Neural cell (in vitro differentiated cells): ENCODE data around the gene IL3.

ENCODE experiments used
- EZH2 ChIP-seq: fragments of 200-600, 300-800 bp; shearing (Covaris generic), sonication (generic); IDR thresholded peaks from 2 replicates; pipeline ENCODE4 v1.6.1; 2014; ENCODE audit warnings: antibody characterized with exemption, low read length, borderline replicate concordance, mild to moderate bottlenecking; ENCODE audit not compliant: insufficient read depth, poor library complexity, severe bottlenecking
- MXI1 ChIP-seq: fragments of 450-650 bp; conservative IDR thresholded peaks from 2 replicates; pipeline ENCODE4 v1.6.1; 2014; ENCODE audit warnings: antibody characterized with exemption, mild to moderate bottlenecking; ENCODE audit not compliant: poor library complexity, severe bottlenecking
- POLR2AphosphoS5 ChIP-seq: IDR thresholded peaks from 2 replicates; pipeline ENCODE4 v1.6.1; 2012
- TF ChIP-seq, protein P1 (sequence below): fragments of 450-650 bp; IDR thresholded peaks from 2 replicates; pipeline ENCODE4 v1.5.1; 2014; ENCODE audit warnings: antibody characterized with exemption, mild to moderate bottlenecking, moderate library complexity; ENCODE audit not compliant: poor library complexity, severe bottlenecking

- TF ChIP-seq MXI1 (no peak), EZH2 (no peak), POLR2AphosphoS5 (no peak)
- TF ChIP-seq, protein P1, sequence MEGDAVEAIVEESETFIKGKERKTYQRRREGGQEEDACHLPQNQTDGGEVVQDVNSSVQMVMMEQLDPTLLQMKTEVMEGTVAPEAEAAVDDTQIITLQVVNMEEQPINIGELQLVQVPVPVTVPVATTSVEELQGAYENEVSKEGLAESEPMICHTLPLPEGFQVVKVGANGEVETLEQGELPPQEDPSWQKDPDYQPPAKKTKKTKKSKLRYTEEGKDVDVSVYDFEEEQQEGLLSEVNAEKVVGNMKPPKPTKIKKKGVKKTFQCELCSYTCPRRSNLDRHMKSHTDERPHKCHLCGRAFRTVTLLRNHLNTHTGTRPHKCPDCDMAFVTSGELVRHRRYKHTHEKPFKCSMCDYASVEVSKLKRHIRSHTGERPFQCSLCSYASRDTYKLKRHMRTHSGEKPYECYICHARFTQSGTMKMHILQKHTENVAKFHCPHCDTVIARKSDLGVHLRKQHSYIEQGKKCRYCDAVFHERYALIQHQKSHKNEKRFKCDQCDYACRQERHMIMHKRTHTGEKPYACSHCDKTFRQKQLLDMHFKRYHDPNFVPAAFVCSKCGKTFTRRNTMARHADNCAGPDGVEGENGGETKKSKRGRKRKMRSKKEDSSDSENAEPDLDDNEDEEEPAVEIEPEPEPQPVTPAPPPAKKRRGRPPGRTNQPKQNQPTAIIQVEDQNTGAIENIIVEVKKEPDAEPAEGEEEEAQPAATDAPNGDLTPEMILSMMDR = no peak
These were observed 33.9 kb upstream of the IL3 start for GRCh38 chr5:132026516-132027008.
